DOHH2 (cell line): ENCODE data around the gene NTRK1.

ENCODE experiments used
- CTCF ChIP-seq: fragments of 200-600 bp; sonication (generic); IDR thresholded peaks from one replicate; pipeline ENCODE4 v1.5.1; 2014; ENCODE audit warnings: antibody characterized with exemption, mild to moderate bottlenecking, low read depth, low read length; ENCODE audit not compliant: poor library complexity, severe bottlenecking
- EZH2phosphoT487 ChIP-seq: fragments of 200-600 bp; sonication (generic); IDR thresholded peaks from 2 replicates; pipeline ENCODE4 v1.6.1; 2017; ENCODE audit warnings: borderline replicate concordance, mild to moderate bottlenecking, antibody characterized with exemption, low read length, moderate library complexity, mixed read lengths

- peak; percentile 86 for TF ChIP-seq CTCF
- TF ChIP-seq EZH2phosphoT487, result no peak
These were observed 495 bp upstream of the NTRK1 start for GRCh38 chr1:156860113-156860627.
